Esophagus squamous epithelium (tissue), 4 donors: Measurements from ENCODE around the gene VPS35L.

Source experiments
- POLR2A ChIP-seq, 4 donors: fragments of 450-650 bp; IDR thresholded peaks; one replicate each; pipeline ENCODE4 v1.6.1; 2017; ENCODE audit warnings: antibody characterized with exemption in 4 of 4, mild to moderate bottlenecking in 4 of 4, moderate library complexity in 3 of 4
- TF ChIP-seq, protein P1 (sequence below), 6 experiments: fragments of 450-650 bp in 4 of 6; fragments of 200-600 bp in 2 of 6; sonication (generic) in 2 of 6; IDR thresholded peaks; one replicate each; pipeline ENCODE4 v1.5.1; 2016 to 2019; ENCODE audit warnings: antibody characterized with exemption in 6 of 6, mild to moderate bottlenecking in 4 of 6, moderate library complexity in 4 of 6

DNA sequence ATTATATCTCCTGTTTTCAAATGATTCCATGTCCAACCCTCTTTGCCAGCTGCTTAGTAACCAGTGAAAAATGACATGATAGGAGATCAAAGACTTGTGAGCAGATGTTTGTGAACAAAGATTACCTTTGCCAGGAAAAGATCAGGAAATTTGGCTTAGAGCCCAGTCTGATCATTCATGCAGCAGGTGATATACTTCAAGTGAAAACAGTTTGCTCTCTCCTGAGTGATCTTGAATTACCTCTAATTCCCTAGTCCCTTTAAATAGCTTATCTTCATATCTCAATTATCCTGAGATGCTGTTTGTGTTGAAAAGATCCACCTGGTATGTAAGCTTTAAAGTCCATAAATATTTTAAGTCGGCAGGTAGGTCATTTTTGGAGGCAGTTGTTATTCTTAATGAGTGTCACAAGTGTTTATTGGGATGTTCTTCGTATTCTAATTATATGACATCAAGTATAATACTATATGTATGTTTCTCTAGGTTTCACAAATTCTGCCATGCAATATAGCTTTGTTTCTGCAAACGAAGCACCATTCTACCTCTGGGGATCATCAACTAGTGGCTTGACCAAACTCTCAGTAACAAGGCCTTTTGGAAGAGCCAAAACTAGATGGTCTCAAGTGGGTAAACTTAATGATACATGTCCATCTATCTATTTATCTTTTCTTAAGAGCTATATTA is 13.2 kb upstream of the VPS35L start:
- TF ChIP-seq, protein P1, sequence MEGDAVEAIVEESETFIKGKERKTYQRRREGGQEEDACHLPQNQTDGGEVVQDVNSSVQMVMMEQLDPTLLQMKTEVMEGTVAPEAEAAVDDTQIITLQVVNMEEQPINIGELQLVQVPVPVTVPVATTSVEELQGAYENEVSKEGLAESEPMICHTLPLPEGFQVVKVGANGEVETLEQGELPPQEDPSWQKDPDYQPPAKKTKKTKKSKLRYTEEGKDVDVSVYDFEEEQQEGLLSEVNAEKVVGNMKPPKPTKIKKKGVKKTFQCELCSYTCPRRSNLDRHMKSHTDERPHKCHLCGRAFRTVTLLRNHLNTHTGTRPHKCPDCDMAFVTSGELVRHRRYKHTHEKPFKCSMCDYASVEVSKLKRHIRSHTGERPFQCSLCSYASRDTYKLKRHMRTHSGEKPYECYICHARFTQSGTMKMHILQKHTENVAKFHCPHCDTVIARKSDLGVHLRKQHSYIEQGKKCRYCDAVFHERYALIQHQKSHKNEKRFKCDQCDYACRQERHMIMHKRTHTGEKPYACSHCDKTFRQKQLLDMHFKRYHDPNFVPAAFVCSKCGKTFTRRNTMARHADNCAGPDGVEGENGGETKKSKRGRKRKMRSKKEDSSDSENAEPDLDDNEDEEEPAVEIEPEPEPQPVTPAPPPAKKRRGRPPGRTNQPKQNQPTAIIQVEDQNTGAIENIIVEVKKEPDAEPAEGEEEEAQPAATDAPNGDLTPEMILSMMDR (IDR thresholded peaks at IDR 0.05): no peak
- no peak for TF ChIP-seq POLR2A (IDR thresholded peaks at IDR 0.05)
